Stimulated activated CD4-positive, alpha-beta T cell treated with anti-CD3 and anti-CD28 coated beads, Interleukin-1b, Interleukin-23, amount 100 ng/mL, for 48 hours (primary cell): ENCODE measurements around the gene SPCS1.
"Not testable (repeated sequence)": the region's sequence is repeated elsewhere in the genome, so short reads cannot be mapped to it uniquely, and the experiment has no call there.

Experiments used
- DNase-seq: peaks from one replicate; pipeline ENCODE4 v3.0.0-alpha.2; 2020

The SPCS1 gene

DNA sequence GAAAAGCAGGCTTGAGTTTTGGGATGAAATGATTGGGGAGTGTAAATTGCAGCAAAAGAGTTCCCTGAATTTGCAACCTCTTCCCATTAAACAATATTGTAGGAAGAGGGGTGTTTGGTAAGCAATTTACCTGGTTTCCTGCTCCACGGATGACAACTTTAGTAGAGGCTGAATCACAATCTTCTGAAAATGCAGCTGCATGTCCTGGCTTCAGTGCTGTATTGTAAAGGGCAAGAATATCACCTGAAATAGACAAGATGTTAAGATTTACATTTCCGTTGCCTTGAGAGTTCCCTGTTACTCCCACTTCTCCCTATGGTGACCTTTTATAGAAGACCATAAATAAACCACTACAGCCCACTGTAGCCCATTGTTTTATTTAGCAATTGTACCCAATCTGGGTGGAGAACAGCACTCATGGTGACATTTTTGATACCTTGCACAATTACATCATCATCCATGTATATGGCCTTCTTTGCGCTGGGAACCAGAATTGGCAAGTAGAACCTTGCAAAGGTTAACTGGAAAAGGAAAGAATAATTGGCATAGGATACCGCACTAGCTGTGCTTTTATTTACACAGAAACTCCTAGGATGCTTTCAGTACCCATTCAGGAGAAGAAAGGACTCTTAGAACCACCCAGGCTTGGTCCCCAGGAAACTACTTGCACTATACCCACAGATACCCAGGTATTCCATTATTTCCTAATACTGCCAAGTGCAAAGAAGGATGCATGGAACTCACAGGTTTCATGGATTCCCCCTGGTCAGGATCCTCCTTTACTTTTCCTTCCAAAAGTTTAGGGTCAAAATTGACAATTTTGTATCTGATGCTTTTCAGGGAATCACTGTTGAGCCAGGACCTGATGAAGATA, 9.9 kb upstream of the SPCS1 start:
- no peak for DNase-seq

DNA sequence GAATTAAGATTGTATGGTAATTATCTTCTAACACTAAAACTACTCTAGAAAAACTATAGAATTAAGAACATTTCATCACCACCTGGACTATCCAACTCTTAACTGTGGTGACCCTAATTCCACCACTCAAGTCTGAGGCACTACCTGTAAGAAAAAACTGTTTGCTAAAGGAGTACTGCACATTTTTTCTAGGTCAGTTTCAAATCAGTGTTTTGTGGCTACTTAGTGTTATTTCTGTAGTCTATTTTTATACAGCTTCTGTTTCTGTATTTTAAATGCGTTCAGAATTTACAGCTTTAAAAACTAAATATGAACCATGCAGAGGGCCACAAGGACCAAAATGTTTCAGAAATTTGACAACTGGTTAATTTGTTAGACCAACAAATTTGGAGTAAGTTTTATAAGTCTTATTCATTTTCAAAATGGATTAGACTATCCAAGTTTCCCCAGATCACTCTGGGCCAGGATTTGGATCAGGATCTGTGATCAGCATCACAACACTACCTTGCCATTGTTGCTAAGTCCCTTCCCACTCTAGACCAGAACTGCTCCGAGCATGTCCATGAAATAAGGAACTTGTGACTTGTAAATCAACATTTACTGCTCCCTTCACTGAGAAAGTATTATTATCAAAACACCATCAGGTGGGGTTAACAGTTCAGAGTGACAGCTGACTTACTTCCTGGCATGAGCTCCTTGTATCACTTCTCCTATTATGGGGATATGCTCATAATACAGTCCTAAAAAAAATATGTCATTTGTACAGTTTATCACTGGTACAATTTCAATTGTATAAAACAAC, 8.9 kb upstream of the SPCS1 start:
- no peak for DNase-seq

- DNase-seq = no peak
Measured at GRCh38 chr3:52697632-52697965, 8.3 kb upstream of the SPCS1 start.

DNA sequence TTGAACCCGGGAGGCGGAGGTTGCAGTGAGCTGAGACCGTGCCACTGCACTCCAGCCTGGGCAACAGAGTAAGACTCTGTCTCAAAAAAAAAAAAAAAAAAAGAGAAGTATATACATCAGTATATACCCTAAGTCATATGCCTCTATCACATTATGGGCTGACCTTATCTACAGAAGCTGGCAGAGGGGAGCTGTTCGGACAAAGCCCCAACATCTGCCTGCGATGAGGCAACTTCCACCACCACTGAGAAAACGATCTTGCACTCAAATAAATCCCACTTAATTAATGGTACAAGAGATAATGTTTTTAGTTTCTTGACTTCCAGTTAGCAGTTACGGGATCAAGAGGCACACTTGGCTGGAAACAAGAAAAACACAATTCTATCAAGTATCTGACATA, 2.6 kb upstream of the SPCS1 start:
- DNase-seq = no peak

GRCh38 chr3:52704611-52705437, 1.1 kb upstream of the SPCS1 start:
- no peak for DNase-seq

GRCh38 chr3:52705438-52705687, 543 bp upstream of the SPCS1 start:
- no peak for DNase-seq

DNA sequence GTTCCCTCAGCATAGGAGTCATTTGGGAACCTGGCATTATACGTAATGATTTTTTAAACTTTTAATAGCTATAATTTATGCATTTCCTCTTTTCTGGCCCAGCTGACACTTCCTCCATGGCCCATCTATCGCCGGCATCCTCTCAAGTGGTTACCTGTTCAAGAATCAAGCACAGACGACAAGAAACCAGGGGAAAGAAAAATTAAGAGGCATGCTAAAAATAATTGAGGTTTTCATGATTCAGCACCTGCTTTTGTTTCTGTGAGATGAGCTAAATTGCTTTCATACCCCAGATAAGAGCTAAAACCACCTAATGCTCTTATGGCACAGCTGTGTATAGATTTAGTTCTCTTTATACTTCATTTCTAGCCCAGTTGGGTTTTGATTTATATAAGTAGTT, 1.7 kb downstream of the SPCS1 start:
- DNase-seq = no peak

DNA sequence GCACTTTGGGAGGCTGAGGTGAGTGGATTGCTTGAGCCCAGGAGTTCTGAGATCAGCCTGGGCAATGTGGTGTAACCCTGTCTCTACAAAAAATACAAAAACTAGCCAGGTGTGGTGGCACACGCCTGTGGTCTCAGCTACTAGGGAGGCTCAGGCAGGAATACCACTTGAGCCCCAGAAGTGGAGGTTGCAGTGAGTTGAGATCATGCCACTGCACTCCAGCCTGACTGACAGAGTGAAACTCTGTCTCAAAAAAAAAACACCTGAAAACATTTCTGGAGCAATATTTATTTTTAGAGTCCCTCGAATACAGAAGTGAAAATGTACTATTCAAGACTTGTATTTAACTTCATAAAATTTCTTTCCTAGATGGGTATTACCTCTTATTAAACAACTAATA, 4.6 kb downstream of the SPCS1 start:
- no peak for DNase-seq

GRCh38 chr3:52712291-52713212, 6.6 kb downstream of the SPCS1 start:
- DNase-seq = no peak

DNA sequence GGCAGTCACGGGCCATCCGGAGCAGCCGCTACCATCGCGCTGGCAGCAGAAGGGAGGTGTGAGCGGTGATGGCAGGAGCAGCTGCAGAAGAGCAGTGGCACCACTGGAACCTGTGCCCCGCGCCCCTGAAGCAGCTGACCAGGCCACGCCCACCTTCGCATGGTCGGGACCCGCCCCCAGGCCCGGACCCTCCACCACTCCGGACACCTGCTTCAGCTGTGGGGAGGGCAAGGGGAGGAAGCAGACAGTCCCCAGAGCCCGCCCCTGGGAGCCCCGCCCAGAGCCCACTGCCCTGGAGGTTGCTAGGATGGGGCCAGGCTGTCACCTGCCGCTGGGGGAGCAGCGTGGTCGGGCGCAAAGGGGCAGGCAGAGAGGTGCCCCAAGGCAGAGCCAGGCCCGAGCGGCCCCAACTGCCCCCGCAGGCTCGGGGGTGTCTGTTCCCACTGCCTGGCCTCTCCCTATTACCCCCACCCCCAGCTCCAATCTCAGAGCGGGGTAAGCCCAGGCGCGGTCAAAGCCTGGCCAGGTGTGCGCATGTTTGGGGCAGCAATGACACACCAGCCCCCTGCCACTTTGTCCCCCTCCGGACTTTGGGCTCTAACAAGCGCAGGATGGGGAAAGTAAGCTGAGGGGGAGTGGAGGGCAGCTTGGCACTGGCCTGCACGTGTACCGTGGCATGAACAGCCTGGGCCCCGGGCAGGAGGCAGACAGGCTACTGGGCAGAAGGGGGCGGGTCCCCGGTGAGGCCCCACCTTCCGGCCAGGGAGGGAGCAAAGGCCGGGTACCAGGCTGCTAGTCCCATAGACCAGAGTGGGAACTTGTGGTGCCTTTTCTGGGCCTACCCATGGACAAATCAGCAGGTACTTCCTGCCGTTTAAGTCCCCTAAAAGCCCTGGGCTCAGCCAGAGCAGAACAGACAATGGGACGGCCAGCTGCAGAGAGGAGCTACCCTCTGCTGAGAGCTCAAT, 8.7 kb downstream of the SPCS1 start:
- DNase-seq = no peak

DNA sequence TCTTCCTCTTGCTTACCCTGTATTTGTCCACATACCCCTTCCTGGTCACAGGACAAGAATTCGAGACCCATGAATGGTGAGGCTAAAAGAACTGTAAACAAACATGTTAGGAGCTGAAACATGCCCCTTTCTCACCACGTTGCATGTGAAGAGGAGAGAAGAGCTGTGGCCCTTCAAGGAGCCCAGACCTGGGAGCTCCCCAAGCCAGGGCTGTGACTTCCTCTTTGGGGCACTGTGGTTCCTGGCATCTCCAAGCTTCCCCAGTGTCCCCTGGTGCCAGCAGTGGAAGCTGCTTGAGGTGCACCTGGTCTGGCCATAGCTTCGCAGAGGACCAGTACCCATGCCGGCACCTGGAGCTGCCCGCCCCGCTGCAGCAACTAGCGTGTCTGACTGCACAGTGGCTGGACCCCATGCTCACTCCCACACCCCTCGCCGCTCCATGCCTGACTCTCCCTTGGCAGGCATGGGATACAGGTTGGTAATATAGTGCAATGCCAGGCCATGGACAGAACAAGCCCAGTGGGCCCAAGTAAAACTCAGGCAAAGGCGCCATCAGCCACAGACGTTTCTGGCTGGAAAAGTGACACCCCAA, 9.9 kb downstream of the SPCS1 start:
- DNase-seq = no peak

- DNase-seq = no peak
Measured at GRCh38 chr3:52719618-52720017, 13.7 kb downstream of the SPCS1 start.

GRCh38 chr3:52721002-52721729, 15.3 kb downstream of the SPCS1 start:
- no peak for DNase-seq

GRCh38 chr3:52721730-52722008, 15.8 kb downstream of the SPCS1 start:
- no peak for DNase-seq

- no peak for DNase-seq
Measured at GRCh38 chr3:52722491-52722890, 16.6 kb downstream of the SPCS1 start.

DNA sequence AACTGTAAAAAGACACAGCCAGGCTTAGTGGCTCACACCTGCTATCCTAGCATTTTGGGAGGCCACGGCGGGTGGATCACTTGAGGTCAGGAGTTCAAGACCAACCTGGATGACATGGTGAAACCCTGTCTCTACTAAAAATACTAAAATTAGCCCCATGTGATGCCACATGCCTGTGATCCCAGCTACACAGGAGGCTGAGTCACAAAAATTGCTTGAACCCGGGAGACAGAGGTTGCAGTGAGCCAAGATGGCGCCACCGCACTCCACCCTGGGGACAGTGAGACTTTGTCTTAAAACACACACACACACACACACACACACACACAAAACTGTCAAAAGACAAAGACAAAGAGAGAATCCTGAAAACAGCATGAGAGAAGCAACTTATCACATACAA, 18.0 kb downstream of the SPCS1 start:
- DNase-seq = no peak

- DNase-seq = no peak
Measured at GRCh38 chr3:52724511-52724910, 18.6 kb downstream of the SPCS1 start.

- not testable (repeated sequence) for DNase-seq
Measured at GRCh38 chr3:52728753-52729152, 22.8 kb downstream of the SPCS1 start.

- no peak for DNase-seq
Measured at GRCh38 chr3:52730681-52731080, 24.8 kb downstream of the SPCS1 start.

GRCh38 chr3:52731590-52731989, 25.7 kb downstream of the SPCS1 start:
- DNase-seq = no peak
